AG09309 (cell line): ENCODE data around the gene PEX10.

Experiments
- DNase-seq: peaks from one replicate; pipeline ENCODE4 v3.0.0-alpha.2; 2010; ENCODE audit warnings: low read depth
- H3K4me3 ChIP-seq: 2 replicates; pipeline ENCODE4 v1.5.1; 2011; ENCODE audit warnings: mild to moderate bottlenecking, low read depth, low read length, moderate library complexity; ENCODE audit not compliant: control insufficient read depth
- CTCF ChIP-seq: IDR thresholded peaks from 2 replicates; pipeline ENCODE4 v1.5.1; 2011; ENCODE audit warnings: mild to moderate bottlenecking, low read depth, low read length, inconsistent platforms; ENCODE audit not compliant: insufficient read depth, control insufficient read depth; ENCODE audit errors: missing control alignments

PEX10 gene

DNA sequence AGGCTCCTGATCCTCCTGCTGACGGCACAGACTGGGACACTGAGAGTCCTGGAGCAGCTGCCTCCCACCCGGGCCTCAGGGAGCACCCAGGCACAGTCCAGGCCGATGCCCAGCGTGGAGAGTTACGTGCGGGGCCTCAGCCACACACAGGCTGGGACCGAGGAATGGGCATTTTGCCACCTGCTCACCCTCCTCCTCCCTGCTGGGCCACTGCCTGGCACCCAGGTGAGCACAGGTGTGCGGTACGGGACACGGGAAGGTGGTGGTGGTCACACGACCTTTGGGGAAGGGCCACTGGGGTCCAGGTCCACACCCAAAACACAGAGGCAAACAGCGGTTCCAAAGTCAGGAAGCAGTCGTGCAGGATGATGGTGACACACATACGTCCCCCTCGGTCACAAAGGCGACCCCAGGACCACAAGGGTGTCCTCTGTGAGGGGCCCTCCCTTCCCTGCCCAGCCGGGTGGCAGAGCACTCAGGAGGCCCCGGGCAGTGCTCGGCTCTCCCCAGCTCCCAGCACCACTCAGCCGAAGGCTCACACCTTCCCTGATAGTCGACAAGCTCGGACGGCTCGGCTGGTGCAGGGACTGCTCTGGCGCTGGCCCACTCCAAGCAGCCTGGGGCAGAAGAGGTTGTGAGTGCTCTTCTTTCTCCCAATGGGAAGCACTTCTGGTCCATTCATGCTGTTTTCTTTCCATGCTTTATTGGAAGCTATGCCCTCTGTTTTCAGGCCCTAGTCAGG lies 35.3 kb downstream of the PEX10 start:
- TF ChIP-seq CTCF = no peak
- no peak overlapping the region for H3K4me3 ChIP-seq
- DNase-seq = no peak

DNA sequence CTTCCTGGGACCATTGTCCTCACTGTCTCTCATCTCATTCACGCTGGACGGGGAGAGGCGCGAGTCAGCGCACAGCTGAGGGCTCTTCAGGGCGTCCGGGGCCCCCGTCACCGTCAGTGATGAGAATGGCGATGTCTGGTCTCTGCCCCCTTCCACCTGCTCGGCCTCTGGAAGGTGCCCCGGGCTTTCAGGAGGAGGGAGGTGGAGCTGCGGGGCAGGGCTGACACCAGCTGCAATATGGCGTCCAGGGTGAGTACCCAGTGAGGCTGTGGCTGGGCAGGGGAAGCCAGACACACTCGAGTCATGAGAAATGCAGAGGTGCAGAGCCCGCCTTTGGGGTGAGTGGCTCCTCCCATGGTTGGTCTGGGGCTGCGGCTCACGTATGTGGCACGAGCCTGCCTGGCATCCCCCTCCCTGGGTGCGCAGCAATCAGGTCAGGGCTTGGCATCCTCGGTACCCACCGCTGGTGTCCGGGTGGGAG lies 36.1 kb downstream of the PEX10 start:
- no peak for DNase-seq
- H3K4me3 ChIP-seq = no peak overlapping the region
- TF ChIP-seq CTCF = no peak

DNA sequence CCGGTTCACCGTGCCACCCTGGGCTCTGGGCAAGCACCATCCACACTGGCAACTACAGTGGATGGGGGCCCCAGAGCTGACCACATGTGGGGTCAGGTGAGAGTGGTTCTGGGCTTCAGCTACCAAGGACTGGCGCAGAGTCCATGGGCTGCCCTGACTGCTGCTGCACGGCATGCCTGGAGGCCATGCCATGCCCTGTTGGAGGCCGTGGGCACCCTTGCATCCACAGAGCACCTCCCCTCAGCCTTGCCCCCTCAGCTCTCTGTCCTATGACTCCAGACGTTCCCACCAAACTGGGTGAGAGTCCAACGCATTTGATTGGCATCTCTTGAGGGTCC lies 36.5 kb downstream of the PEX10 start:
- no peak for TF ChIP-seq CTCF

GRCh38 chr1:2375246-2375922 lies 37.0 kb downstream of the PEX10 start:
- TF ChIP-seq CTCF = no peak
- DNase-seq = no peak
- no peak overlapping the region for H3K4me3 ChIP-seq

More for the DNA sequence above, 36.5 kb downstream of the PEX10 start:
- no peak overlapping the region for H3K4me3 ChIP-seq
- DNase-seq = no peak

DNA sequence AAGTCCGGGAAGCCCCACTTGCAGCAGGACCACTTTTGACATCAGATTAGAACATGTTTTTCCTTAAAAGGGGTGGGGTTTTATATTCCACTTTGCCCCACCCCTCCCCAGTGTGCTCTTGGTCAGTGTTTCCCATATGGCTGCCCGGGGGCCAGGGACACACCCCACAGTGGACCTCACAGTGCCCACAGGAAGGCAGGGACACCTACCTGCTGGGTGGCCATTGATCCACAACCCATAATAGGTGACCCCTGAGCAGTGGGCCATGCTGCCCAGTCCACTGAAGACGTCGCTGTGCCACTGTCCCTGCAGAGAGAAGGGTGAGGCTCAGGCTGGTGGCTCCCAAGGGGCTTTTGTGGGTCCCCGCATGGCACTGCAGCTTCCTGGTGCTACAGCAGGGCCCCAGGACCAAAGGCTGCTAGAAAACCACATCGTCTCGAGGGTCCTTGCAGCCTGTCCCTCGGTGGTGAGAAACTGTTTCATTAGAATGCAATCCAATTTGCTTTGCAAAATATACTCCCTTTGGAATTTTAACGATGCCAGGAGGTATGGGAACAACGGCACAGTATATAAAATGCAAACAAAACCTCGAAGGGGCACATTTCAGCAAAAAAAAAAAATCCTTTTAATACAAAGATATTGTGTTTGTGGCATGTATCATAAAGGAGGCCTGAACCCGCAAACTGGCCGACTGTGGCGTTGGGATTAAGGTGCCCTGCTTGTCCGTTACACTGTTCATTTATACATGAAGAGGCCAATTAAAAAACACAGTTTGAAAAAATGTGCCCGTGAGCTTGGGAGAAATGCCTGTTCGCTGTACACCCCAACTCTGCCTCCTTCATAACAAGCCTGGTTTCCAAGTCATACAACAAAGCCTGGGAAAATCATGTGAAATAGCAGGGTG lies 37.9 kb downstream of the PEX10 start:
- no peak overlapping the region for H3K4me3 ChIP-seq
- DNase-seq = no peak
- no peak for TF ChIP-seq CTCF

DNA sequence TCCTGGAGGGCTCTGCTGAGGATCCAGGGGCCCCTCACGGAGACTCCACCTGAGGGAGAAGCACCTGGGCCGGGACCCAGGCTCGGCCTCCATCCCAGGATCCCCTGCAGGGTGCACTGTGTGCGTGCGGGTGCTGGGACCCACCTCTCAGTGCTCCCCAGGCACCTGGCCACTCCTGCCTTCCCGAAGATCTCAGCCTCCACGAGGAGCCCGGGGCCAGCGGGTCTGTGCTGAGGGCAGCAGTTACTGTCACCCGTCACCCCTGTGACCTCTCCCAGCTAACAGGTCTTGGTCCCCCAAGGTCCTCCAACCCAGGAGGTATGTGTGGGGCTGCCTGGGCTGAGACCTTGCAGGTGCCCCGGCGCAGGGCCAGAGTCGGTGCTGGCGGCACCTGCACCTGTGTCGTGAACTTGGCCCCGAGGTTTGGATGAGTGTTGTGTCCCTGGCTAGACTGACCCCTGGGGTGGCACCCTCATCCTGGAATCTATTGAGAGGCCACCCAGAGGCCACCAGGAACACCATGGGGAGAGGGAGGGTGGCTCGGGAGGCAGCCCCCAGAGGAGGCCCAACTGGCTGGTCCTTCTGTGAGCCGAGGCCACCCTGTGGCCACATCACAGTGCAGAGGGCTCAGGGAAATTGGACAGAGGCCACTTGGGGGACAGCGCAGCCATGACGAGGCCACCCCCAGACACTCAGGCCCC lies 38.7 kb downstream of the PEX10 start:
- DNase-seq = no peak
- no peak for TF ChIP-seq CTCF
- H3K4me3 ChIP-seq = no peak overlapping the region
